IMR-90 (cell line): ENCODE measurements around the gene MAGI1. TPM values are rescaled to one million over a fixed set of nuclear protein-coding genes. Genes with fewer than 3 reads are reported as not detected.

Experiments
- ATAC-seq: fragments of 200-7000 bp; cut with Tn5 transposase; 2 replicates; pipeline ENCODE4 v1.9.1; 2020; ENCODE audit warnings: low read depth, mild to moderate bottlenecking, moderate library complexity
- BruUV-seq: library from RNA; stranded (reverse); fragments of 400-500 nt; replicated peaks from 2 replicates; lab custom pipeline; 2021; lab: Mats Ljungman, UMichigan
- CTCF ChIA-PET: fragments of 300-600 bp; formaldehyde crosslinking; extraction: SDS; loops from one replicate; lab custom pipeline; 2021; ENCODE audit warnings: antibody characterized with exemption; lab: Yijun Ruan, JAX
- POLR2A ChIA-PET: fragments of 300-600 bp; sonication (Branson Sonifier 250); formaldehyde crosslinking; loops from one replicate; lab custom pipeline; 2022; ENCODE audit warnings: antibody characterized with exemption; ENCODE audit not compliant: unreplicated experiment; lab: Charles Lee
- DNase-seq: peaks from one replicate; pipeline ENCODE4 v3.0.0; 2013
- H2AFZ ChIP-seq: replicated peaks from 2 replicates; pipeline ENCODE3; 2013; ENCODE audit warnings: low read length, mild to moderate bottlenecking; ENCODE audit not compliant: poor library complexity
- H2AK5ac ChIP-seq: 2 replicates; pipeline ENCODE4 v1.6.1; 2013; ENCODE audit warnings: low read depth, low read length, inconsistent platforms
- H2AK9ac ChIP-seq: replicated peaks from 2 replicates; pipeline ENCODE3; 2013; ENCODE audit warnings: mild to moderate bottlenecking, low read depth, low read length, moderate library complexity; ENCODE audit not compliant: poor library complexity
- H2BK120ac ChIP-seq: 2 replicates; pipeline ENCODE4 v1.6.1; 2013; ENCODE audit warnings: low read depth, low read length, inconsistent platforms
- H2BK15ac ChIP-seq: 3 replicates; pipeline ENCODE4 v1.6.1; 2013; ENCODE audit warnings: low read depth, low read length, inconsistent platforms
- H2BK20ac ChIP-seq: 2 replicates; pipeline ENCODE4 v1.6.1; 2013; ENCODE audit warnings: low read depth, mild to moderate bottlenecking, inconsistent platforms, low read length, moderate library complexity
- H2BK5ac ChIP-seq: 2 replicates; pipeline ENCODE4 v1.6.1; 2013; ENCODE audit warnings: mild to moderate bottlenecking, low read depth, low read length, inconsistent platforms; ENCODE audit not compliant: poor library complexity, severe bottlenecking
- H3K14ac ChIP-seq: replicated peaks from 2 replicates; pipeline ENCODE4 v1.6.1; 2013; ENCODE audit warnings: low read depth, low read length, inconsistent platforms
- H3K18ac ChIP-seq: 2 replicates; pipeline ENCODE4 v1.6.1; 2013; ENCODE audit warnings: low read depth, low read length, control low read depth
- H3K23ac ChIP-seq: 2 replicates; pipeline ENCODE4 v1.6.1; 2013; ENCODE audit warnings: low read depth, low read length, inconsistent platforms
- H3K27ac ChIP-seq: 2 replicates; pipeline ENCODE4 v1.5.1; 2013; ENCODE audit warnings: mild to moderate bottlenecking, control low read depth, low read length; ENCODE audit not compliant: insufficient read depth
- H3K27me3 ChIP-seq: 2 replicates; pipeline ENCODE4 v1.6.1; 2013; ENCODE audit warnings: low read length; ENCODE audit not compliant: control insufficient read depth, insufficient read depth
- H3K36me3 ChIP-seq: 2 replicates; pipeline ENCODE4 v1.6.1; 2013; ENCODE audit warnings: low read length, mixed read lengths; ENCODE audit not compliant: control insufficient read depth, insufficient read depth
- H3K4ac ChIP-seq: 2 replicates; pipeline ENCODE4 v1.6.1; 2013; ENCODE audit warnings: low read depth, low read length, inconsistent platforms
- H3K4me1 ChIP-seq: 2 replicates; pipeline ENCODE4 v1.6.1; 2013; ENCODE audit warnings: low read length, mixed read lengths; ENCODE audit not compliant: control insufficient read depth, insufficient read depth
- H3K4me2 ChIP-seq: 2 replicates; pipeline ENCODE4 v1.6.1; 2013; ENCODE audit warnings: low read depth, mild to moderate bottlenecking, control low read depth, low read length, moderate library complexity
- H3K4me3 ChIP-seq: 2 replicates; pipeline ENCODE4 v1.5.1; 2013; ENCODE audit warnings: low read depth, mild to moderate bottlenecking, control low read depth, low read length, moderate library complexity; ENCODE audit not compliant: insufficient read depth
- H3K56ac ChIP-seq: 2 replicates; pipeline ENCODE4 v1.6.1; 2013; ENCODE audit warnings: low read length, inconsistent platforms; ENCODE audit not compliant: insufficient read depth; ENCODE audit errors: extremely low read depth
- H3K79me1 ChIP-seq, 2 experiments: 2 replicates each; pipeline ENCODE4 v1.6.1; 2013; ENCODE audit warnings: low read length in 2 of 2, inconsistent platforms in 1 of 2, low read depth in 1 of 2
- H3K9ac ChIP-seq: 2 replicates; pipeline ENCODE4 v1.6.1; 2013; ENCODE audit warnings: low read depth, low read length, control low read depth
- H3K9me1 ChIP-seq: 2 replicates; pipeline ENCODE4 v1.6.1; 2013; ENCODE audit warnings: low read length, inconsistent platforms; ENCODE audit not compliant: insufficient read depth
- H3K9me3 ChIP-seq: 2 replicates; pipeline ENCODE4 v1.6.1; 2013; ENCODE audit warnings: low read length; ENCODE audit not compliant: control insufficient read depth, insufficient read depth
- H4K20me1 ChIP-seq: 2 replicates; pipeline ENCODE4 v1.6.1; 2013; ENCODE audit warnings: low read length, inconsistent platforms; ENCODE audit not compliant: insufficient read depth
- H4K5ac ChIP-seq: 2 replicates; pipeline ENCODE4 v1.6.1; 2013; ENCODE audit warnings: mild to moderate bottlenecking, low read depth, low read length, control low read depth
- H4K8ac ChIP-seq, 2 experiments: 2 replicates each; pipeline ENCODE4 v1.6.1; 2013; ENCODE audit warnings: low read depth in 2 of 2, low read length in 2 of 2, control low read depth in 1 of 2, inconsistent platforms in 1 of 2
- H4K91ac ChIP-seq: 2 replicates; pipeline ENCODE4 v1.6.1; 2013; ENCODE audit warnings: low read depth, low read length, inconsistent platforms; ENCODE audit not compliant: insufficient read depth
- BHLHE40 ChIP-seq: fragments of 150-350 bp; IDR thresholded peaks from 2 replicates; pipeline ENCODE4 v1.6.1; 2016; ENCODE audit warnings: mild to moderate bottlenecking, low read depth, low read length
- CEBPB ChIP-seq: IDR thresholded peaks from 2 replicates; pipeline ENCODE4 v1.6.1; 2012; ENCODE audit warnings: low read depth, low read length, improper control_type of control experiment
- CHD1 ChIP-seq: IDR thresholded peaks from 2 replicates; pipeline ENCODE4 v1.6.1; 2012; ENCODE audit warnings: low read depth, low read length, improper control_type of control experiment
- CTCF ChIP-seq: conservative IDR thresholded peaks from 2 replicates; pipeline ENCODE4 v1.5.1; 2012; ENCODE audit warnings: mild to moderate bottlenecking, low read depth, low read length, improper control_type of control experiment
- FOS ChIP-seq: fragments of 150-350 bp; IDR thresholded peaks from 2 replicates; pipeline ENCODE4 v1.6.1; 2016; ENCODE audit warnings: low read depth, low read length
- MAFK ChIP-seq: IDR thresholded peaks from 2 replicates; pipeline ENCODE4 v1.6.1; 2012; ENCODE audit warnings: low read depth, low read length, improper control_type of control experiment
- NFE2L2 ChIP-seq: fragments of 150-350 bp; IDR thresholded peaks from 2 replicates; pipeline ENCODE4 v1.6.1; 2016; ENCODE audit warnings: low read depth, mild to moderate bottlenecking, low read length
- RAD21 ChIP-seq: IDR thresholded peaks from 2 replicates; pipeline ENCODE4 v1.6.1; 2012; ENCODE audit warnings: low read length, improper control_type of control experiment
- RCOR1 ChIP-seq: IDR thresholded peaks from 2 replicates; pipeline ENCODE4 v1.6.1; 2012; ENCODE audit warnings: mild to moderate bottlenecking, low read length, improper control_type of control experiment; ENCODE audit not compliant: insufficient replicate concordance
- RFX5 ChIP-seq: IDR thresholded peaks from 2 replicates; pipeline ENCODE4 v1.8.0; 2012; ENCODE audit warnings: low read depth, mild to moderate bottlenecking, low read length, moderate library complexity
- WGBS, 2 experiments: methylation state at CpG; one replicate each; pipeline versions ENCODE4 v1.1.5 to v1.1.7; 2013; ENCODE audit warnings: missing lambda C conversion rate in 2 of 2; ENCODE audit not compliant: insufficient read length in 1 of 2; ENCODE audit errors: extremely low coverage in 2 of 2; 5-methylcytosine and 5-hydroxymethylcytosine counted together
- dilution Hi-C: fragments of 300-500 bp; cut with HindIII; formaldehyde crosslinking; loops from one replicate; pipeline ENCODE4 v1.14.3; 2018; ENCODE audit warnings: low sequenced_read_pairs; ENCODE audit not compliant: unreplicated experiment
- in situ Hi-C: fragments of 300-500 bp; cut with MboI; formaldehyde crosslinking; loops from 3 replicates; pipeline ENCODE4 v1.14.3; 2019; ENCODE audit warnings: low sequenced_read_pairs, inconsistent platforms, mixed read lengths
- intact Hi-C: fragments of 100-400 bp; cut with micrococcal nuclease; formaldehyde crosslinking; loops from 2 replicates; pipeline ENCODE4 v1.10.0; 2022
- polyA plus RNA-seq, 3 experiments: library from polyadenylated mRNA; depleted of rRNA; stranded (reverse); fragments of >200 nt; gene quantifications; 2 replicates each; pipeline ENCODE4 v1.2.3, GENCODE V29; 2012; ENCODE audit warnings: low replicate concordance in 1 of 3
- total RNA-seq: library from RNA; depleted of rRNA; stranded (reverse); fragments of >200 nt; gene quantifications from 2 replicates; pipeline ENCODE4 v1.2.3, GENCODE V29; 2012
- TF ChIP-seq, protein P1 (sequence below): fragments of 150-350 bp; IDR thresholded peaks from 2 replicates; pipeline ENCODE4 v1.6.1; 2016; ENCODE audit warnings: low read depth, mild to moderate bottlenecking, low read length, moderate library complexity, borderline replicate concordance

Gene MAGI1
- total and polyA plus RNA-seq, 2 of the 4 experiments (the other 2 are of a cell fraction): 14.5 to 24.2 TPM

DNA sequence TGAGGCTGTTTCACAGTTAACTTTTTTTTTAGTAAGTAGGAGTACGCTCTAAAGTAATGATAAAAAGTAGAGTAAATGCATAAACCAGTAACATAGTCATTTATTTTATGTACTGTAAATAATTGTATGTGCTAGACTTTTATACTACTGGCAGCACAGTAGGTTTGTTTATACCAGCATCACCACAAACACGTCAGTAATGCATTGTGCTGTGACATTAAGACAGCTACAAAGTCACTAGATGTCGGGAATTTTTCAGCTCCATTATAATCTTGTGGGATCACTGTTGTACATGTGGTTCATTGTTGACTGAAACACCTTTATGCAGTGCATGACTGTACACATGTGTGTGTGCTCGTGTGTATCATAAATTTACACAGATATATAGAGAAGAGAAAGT lies 732.9 kb downstream of the MAGI1 start:
- no peak overlapping the region for H2AK5ac ChIP-seq
- no peak overlapping the region for H3K14ac ChIP-seq
- H2AK9ac ChIP-seq: no peak overlapping the region
- H3K4me2 ChIP-seq: no peak overlapping the region
- H2BK5ac ChIP-seq: no peak overlapping the region
- no peak overlapping the region for H3K56ac ChIP-seq
- H4K5ac ChIP-seq: no peak overlapping the region
- in situ Hi-C loops: no loop called here
- no peaks in the 10 kb centered on the region for H3K36me3 ChIP-seq
- no CpG with 5 or more reads among the region's 4 CpGs for WGBS, 2 experiments
- no peaks in the 10 kb centered on the region for H3K79me1 ChIP-seq
- no peak overlapping the region for H3K4me3 ChIP-seq
- no peak overlapping the region for H2BK20ac ChIP-seq
- DNase-seq: no peak
- no peak overlapping the region for H3K27ac ChIP-seq
- H4K91ac ChIP-seq: no peak overlapping the region
- H3K9me3 ChIP-seq: no peaks in the 10 kb centered on the region
- BruUV-seq: no TSS peak
- no peak overlapping the region for H2BK120ac ChIP-seq
- dilution Hi-C loops: no loop called here
- H3K9ac ChIP-seq: no peak overlapping the region
- H4K8ac ChIP-seq: no peak overlapping the region
- H4K20me1 ChIP-seq: no peaks in the 10 kb centered on the region
- H3K9me1 ChIP-seq: no peaks in the 10 kb centered on the region
- peaks cover 3% of the 10 kb centered on the region for H3K27me3 ChIP-seq
- no peak overlapping the region for H3K18ac ChIP-seq
- H2BK15ac ChIP-seq: no peak overlapping the region
- H3K23ac ChIP-seq: no peak overlapping the region
- CTCF ChIA-PET: no interaction called here
- H3K4me1 ChIP-seq: no peaks in the 10 kb centered on the region
- TF ChIP-seq MAFK: no peak
- TF ChIP-seq RFX5: no peak
- no peak for TF ChIP-seq CTCF
- no peak for TF ChIP-seq CEBPB
- TF ChIP-seq NFE2L2: no peak
- TF ChIP-seq, protein P1, sequence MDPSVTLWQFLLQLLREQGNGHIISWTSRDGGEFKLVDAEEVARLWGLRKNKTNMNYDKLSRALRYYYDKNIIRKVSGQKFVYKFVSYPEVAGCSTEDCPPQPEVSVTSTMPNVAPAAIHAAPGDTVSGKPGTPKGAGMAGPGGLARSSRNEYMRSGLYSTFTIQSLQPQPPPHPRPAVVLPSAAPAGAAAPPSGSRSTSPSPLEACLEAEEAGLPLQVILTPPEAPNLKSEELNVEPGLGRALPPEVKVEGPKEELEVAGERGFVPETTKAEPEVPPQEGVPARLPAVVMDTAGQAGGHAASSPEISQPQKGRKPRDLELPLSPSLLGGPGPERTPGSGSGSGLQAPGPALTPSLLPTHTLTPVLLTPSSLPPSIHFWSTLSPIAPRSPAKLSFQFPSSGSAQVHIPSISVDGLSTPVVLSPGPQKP: no peak
- TF ChIP-seq RCOR1: no peak
- no peak for TF ChIP-seq CHD1
- no peak for TF ChIP-seq BHLHE40
- TF ChIP-seq FOS: no peak
- TF ChIP-seq RAD21: no peak
- intact Hi-C loops: no loop called here
- no peak overlapping the region for H2AFZ ChIP-seq
- no peak overlapping the region for H3K4ac ChIP-seq
- POLR2A ChIA-PET: no interaction called here
- ATAC-seq: no peak
